Measurements from ENCODE around the gene OSGEPL1.
A peak's percentile ranks its signal among the peaks of the same experiment; 100 is the strongest.
"Not testable (repeated sequence)": the region's sequence is repeated elsewhere in the genome, so short reads cannot be mapped to it uniquely, and the experiment has no call there.

OSGEPL1 gene, protein sequence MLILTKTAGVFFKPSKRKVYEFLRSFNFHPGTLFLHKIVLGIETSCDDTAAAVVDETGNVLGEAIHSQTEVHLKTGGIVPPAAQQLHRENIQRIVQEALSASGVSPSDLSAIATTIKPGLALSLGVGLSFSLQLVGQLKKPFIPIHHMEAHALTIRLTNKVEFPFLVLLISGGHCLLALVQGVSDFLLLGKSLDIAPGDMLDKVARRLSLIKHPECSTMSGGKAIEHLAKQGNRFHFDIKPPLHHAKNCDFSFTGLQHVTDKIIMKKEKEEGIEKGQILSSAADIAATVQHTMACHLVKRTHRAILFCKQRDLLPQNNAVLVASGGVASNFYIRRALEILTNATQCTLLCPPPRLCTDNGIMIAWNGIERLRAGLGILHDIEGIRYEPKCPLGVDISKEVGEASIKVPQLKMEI

GRCh38 chr2:189762551-189763298 lies at the start of gene OSGEPL1:
OSGEPL1 (minus strand) TSS chr2:189762792; CDS start chr2:189761640, 1,152 bp downstream.
- peak; percentile 96 to 97 for DNase-seq

DNA sequence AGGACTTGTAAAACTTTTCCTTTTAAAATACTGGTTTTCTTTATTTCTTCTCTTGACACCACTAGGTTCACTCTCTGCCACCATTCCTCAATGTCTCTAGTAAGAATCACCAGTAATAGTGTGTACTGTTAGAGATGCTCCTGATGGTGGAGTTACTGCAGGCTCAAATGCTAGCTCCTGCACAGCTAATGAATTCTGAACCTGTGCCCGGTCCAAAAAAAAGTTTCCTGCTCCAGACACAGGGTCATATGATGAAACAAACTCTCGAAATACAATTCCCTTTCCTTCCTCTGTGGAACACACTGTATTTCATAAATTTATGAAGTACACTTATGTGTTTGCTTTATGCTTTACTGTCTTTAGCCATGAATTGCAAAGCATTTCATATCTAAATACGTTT lies 40.8 kb upstream of the OSGEPL1 start:
- DNase-seq, result no peak

GRCh38 chr2:189802396-189802912 lies 39.9 kb upstream of the OSGEPL1 start:
- no peak for DNase-seq

DNA sequence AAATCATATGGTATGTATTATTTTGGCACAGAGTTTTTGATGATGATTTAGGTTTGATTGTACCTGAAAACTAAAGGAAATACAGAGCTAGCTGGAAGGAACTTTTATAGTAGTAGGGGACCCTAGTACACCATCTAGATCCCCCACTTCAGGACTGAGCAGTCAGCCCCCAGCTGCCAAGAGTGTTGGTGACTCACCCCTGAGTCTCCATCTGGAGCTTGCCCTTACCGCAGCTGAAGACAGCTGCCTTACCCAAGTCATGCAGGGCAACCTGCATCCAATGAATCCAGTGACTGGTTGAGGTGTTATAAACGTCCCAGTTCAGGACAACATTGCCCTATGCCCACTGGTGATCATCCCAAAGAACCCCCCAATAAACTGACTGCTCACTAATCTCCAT lies 36.9 kb upstream of the OSGEPL1 start:
- no peak for DNase-seq

DNA sequence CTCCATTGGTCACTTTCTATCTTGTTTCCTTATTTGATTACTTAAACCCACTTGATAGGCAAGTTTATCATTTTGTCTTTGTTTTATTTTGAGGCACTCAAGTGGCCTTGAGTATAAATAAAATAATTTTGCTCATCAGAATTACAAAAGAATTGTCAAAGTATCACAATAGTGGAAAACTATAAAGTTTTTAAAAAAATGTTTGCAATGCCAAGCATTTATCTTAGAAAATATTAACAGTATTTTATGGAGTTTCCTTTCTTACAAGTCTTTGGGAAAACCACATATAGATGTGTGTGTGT lies 36.4 kb upstream of the OSGEPL1 start:
- no peak for DNase-seq

- no peak for DNase-seq
Measured at GRCh38 chr2:189798312-189799029, 35.9 kb upstream of the OSGEPL1 start.

- DNase-seq, result no peak
Measured at GRCh38 chr2:189797902-189798301, 35.3 kb upstream of the OSGEPL1 start.

GRCh38 chr2:189794310-189794709 lies 31.7 kb upstream of the OSGEPL1 start:
- no peak for DNase-seq

GRCh38 chr2:189791338-189792042 lies 28.9 kb upstream of the OSGEPL1 start:
- DNase-seq, result no peak

DNA sequence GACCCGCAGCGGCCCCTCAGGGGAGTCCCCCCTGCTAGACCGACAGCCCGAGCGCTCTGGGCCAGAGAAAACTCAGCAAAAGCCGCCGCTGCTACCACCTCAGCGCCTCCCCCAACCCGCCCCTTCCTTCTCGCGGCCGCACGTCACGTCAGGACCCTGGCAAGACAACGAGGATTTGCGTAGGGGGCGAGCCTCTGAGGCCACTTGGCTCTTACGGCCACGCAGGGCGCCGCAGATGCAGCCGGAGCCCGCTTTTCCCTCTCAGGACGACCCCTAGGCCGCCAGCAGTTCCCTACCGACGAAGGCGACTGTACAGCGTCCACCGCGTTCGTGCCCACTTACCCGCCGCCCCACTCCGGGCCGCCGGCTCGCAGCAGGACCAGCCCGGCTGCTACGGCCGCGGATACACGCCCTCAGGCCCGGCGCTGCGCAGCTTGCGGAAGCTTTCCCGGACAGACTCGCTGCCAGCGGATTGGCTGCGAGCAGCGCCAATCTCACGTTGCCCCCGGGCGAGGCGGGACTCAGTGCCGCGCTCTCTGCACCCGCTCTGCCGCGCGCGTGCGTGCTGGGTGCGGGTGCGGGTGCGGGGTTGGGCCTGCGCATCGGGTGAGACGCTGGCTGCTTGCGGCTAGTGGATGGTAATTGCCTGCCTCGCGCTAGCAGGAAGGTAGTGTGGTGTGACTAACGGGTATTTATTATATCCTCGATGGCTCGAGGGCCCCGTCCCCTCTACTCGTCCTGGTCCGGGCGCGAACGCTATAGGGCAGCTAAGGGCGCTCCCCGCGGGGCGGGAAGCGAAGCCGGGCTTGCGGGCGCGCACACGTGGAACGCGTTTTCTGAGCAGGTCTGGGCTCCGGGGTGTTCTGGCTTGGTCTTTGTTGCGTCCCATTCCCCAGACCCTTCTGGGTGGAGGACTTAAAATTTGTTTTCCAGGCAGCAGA lies 21.6 kb upstream of the OSGEPL1 start, which contains the start of the genes ORMDL1 and PMS1:
TSS of gene ORMDL1 (minus strand) at position 413 of the 941 bp plus-strand sequence. CDS start 1,744 bp downstream, outside the sequence.
TSS of gene PMS1 (plus strand) at position 524 of the 941 bp plus-strand sequence. CDS start 7,360 bp downstream, outside the sequence.
- peak; percentile 82 to 92 for DNase-seq

DNA sequence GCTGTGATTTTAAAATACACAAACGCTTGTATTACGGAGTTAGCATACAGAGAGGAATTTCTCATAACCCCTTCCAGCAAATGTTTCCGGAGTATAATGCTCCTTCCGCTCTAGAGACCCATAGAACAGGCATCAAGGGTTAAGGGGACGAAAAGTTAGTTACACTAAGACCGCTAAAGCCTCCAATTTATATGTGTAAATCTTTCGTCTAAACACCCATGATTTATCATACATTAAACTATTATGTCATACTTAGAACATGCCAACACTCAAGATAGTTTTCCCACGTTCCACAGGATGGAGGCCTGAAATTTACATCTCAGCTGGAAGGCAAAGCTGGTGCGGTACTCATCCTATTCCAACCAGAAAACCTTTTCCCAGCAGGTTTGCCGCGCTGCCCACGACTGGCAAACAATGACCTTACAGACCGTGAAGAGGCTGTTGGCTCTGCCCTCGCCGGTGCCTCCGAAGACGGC lies 20.9 kb upstream of the OSGEPL1 start:
- peak in 1 of 2 experiments; percentile 61 for DNase-seq

DNA sequence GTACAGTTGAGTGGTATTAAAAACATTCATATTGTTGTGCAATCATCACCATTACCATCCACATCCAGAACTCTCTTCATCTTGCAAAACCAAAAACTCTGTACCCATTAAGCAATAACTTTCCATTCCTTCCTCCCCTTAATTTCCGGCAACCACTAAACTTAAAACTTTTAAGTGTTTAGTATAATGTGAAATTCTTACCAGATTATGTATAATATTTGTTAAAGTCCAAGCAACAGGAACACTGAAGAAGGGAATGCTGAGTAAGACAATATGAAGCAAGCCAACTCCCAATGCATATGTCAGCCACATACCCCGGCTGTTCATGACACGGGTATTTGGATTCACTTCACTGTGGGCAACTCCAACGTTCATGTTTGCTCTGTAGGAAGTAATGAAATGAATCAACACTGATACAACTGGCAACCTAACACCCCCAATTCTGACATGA lies 19.7 kb upstream of the OSGEPL1 start:
- no peak for DNase-seq

GRCh38 chr2:189772212-189772611 lies 9.6 kb upstream of the OSGEPL1 start:
- DNase-seq, result no peak

DNA sequence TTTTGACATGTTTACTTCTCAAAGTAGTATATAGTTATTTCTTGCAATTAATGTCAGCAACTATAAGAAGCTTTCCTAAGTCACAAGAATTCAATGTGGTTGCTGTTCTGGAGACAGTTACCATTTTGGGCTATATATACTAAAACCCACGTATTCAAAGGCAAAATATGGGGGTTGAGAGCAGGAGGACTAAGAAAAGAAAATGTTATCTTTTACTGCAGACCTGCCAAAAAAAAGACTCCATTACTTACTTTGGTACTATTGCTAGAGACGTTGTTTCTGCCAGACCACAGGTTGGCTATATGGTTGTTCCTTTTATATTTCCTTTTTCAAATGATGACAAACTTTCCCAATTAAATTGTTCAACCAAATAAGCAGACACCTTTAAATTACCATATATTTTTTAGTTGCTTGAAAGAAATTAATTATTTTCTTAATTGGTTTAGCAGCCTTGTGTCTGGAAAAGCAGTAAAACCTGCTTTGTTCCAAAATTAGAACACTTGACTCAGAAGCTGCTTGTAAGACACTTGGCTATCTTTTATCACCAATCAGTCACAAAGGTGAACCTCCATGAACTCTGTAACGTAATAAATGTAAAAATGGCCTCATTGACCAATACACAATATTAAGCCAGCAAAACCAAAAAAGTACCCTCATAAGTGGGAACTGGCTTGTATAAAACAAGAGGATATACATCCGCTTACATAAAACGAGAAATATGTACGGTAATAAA lies 8.2 kb upstream of the OSGEPL1 start:
- DNase-seq, result no peak

DNA sequence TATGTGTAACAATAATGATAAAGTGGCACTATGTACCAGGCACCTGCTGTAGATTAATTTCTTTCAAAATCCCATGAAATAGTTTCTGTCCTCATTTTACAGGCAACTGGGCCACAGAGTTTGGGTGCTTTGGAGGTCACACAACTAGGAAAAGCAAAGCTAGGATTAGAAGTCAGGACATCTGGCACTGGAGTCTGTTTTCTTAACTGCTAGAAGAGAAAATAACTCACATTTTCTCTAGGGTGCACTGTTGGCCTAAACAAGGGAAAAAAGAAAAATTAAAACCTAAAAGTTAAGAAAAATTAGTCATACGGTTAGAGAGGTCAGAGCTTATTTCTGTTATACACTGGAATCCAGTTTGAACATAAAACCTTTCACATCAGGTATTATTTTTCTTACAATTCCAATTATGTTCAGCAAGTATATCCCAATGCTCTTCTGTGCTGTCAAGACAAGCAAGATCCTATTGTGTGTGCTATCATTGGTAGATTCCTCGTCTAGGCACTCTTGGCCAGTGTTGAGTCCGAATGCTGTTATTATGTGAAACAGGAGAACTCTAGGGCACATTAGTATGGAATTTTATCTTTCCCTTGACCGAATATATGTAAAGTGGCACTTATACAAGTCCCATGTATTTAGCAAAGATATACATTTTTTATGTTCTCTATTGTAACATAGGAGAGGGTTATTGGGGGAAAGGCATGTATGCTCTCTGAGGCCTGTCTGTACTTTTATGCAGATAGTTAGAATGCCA lies 1.5 kb upstream of the OSGEPL1 start:
- DNase-seq, result no peak

GRCh38 chr2:189762229-189762550 lies 402 bp downstream of the OSGEPL1 start:
- DNase-seq, result no peak

- not testable (repeated sequence) for DNase-seq
Measured at GRCh38 chr2:189760154-189760553, 2.4 kb downstream of the OSGEPL1 start.

- DNase-seq, result no peak
Measured at GRCh38 chr2:189756311-189756952, 6.2 kb downstream of the OSGEPL1 start.

GRCh38 chr2:189751080-189751658 lies 11.4 kb downstream of the OSGEPL1 start:
- DNase-seq, result peak; percentile 14 to 37
